ENCODE results near the gene GNA14. TPM values are rescaled to one million over a fixed set of nuclear protein-coding genes. Genes with fewer than 3 reads are reported as not detected.

Gene GNA14
- total RNA-seq, 1 experiment from 2014 or later, result 0.37 TPM

- Histone ChIP-seq H3K23ac (ENCODE audit: insufficient read length, low read depth, low read length) (no peak overlapping the region), H3K14ac (ENCODE audit: insufficient read depth, low read length) (no peak overlapping the region), H3T11ph (ENCODE audit: low read length) (no peak overlapping the region), H2BK20ac (ENCODE audit: low read depth, low read length, poor library complexity, severe bottlenecking) (no peak overlapping the region), H2BK5ac (ENCODE audit: insufficient read length, low read length) (no peak overlapping the region), H4K20me1 (ENCODE audit: control insufficient read depth, insufficient read depth, insufficient read length) (no peaks in the 10 kb centered on the region), H3K18ac (ENCODE audit: insufficient read length, low read depth, low read length) (no peak overlapping the region), H3K27ac (ENCODE audit: insufficient read length, low read depth, low read length) (no peak overlapping the region), H2BK12ac (ENCODE audit: insufficient read length, low read depth, low read length) (no peak overlapping the region), H2BK120ac (ENCODE audit: low read depth, low read length, poor library complexity, severe bottlenecking) (no peak overlapping the region), H3K27me3 (ENCODE audit: insufficient read depth, low read length) (no peaks in the 10 kb centered on the region), H2AK5ac (ENCODE audit: insufficient read length, low read length) (no peak overlapping the region), H3K56ac (ENCODE audit: insufficient read length, low read depth, low read length) (no peak overlapping the region), H3K9me3 (ENCODE audit: control insufficient read depth, low read depth, low read length) (no peaks in the 10 kb centered on the region), H3K9ac (ENCODE audit: extremely low read depth, insufficient read length, low read length) (no peak overlapping the region), H4K5ac (ENCODE audit: insufficient read length, low read depth, low read length) (no peak overlapping the region), H3K4me1 (ENCODE audit: insufficient read depth, low read length) (peaks cover 5% of the 10 kb centered on the region; the same call in 1 of the 2 replicates), H2BK15ac (ENCODE audit: low read depth, low read length) (no peak overlapping the region), H3K79me1 (ENCODE audit: insufficient read depth, low read depth, low read length, poor library complexity, severe bottlenecking) (no peaks in the 10 kb centered on the region), H4K8ac (replicated peaks; ENCODE audit: insufficient read length, low read depth, low read length) (no peak overlapping the region), H3K4me2 (ENCODE audit: insufficient read depth, insufficient read length, low read length) (no peak overlapping the region), H3K4ac (ENCODE audit: low read depth, low read length) (no peak overlapping the region), H3K23me2 (ENCODE audit: insufficient read length, low read depth, low read length, poor library complexity, severe bottlenecking) (no peaks in the 10 kb centered on the region), H2AFZ (ENCODE audit: low read length) (no peak overlapping the region), H4K91ac (ENCODE audit: insufficient read length, low read depth, low read length) (no peak overlapping the region), H3K79me2 (ENCODE audit: insufficient read depth, low read length) (no peaks in the 10 kb centered on the region)
- H3K27ac Mint-ChIP-seq, result no peak overlapping the region
- H3K9me3 Mint-ChIP-seq, result peaks cover 0 to 1% of the 10 kb centered on the region in 2 experiments; a peak in 2 of 5 replicates
- no peak for TF ChIP-seq CTCF (conservative IDR thresholded peaks at IDR 0.05)
- no CpG with 5 or more reads among the region's 1 CpG for WGBS (ENCODE audit: extremely low coverage, insufficient read length, low lambda C conversion rate)
- H3K4me1 Mint-ChIP-seq, result peaks cover 16 to 22% of the 10 kb centered on the region in 2 experiments
- no peak for DNase-seq
- H3K4me3 Mint-ChIP-seq, result no peak overlapping the region
- no peaks in the 10 kb centered on the region; the same call in 1 of the 2 replicates for H3K27me3 Mint-ChIP-seq (ENCODE audit: low read depth)
- H3K36me3 Mint-ChIP-seq (ENCODE audit: insufficient read depth in 1 of 3, low read depth in 3 of 3), result peaks cover 0 to 4% (median 3%) of the 10 kb centered on the region in 3 experiments; a peak in 3 of 7 replicates
Observed at GRCh38 chr9:77442436-77442835, 205.7 kb downstream of the GNA14 start.
